ENCODE measurements around the gene CLUH.

GRCh38 chr17:2692781-2693135 lies 18.8 kb downstream of the CLUH start:
- TF ChIP-seq, protein P1, sequence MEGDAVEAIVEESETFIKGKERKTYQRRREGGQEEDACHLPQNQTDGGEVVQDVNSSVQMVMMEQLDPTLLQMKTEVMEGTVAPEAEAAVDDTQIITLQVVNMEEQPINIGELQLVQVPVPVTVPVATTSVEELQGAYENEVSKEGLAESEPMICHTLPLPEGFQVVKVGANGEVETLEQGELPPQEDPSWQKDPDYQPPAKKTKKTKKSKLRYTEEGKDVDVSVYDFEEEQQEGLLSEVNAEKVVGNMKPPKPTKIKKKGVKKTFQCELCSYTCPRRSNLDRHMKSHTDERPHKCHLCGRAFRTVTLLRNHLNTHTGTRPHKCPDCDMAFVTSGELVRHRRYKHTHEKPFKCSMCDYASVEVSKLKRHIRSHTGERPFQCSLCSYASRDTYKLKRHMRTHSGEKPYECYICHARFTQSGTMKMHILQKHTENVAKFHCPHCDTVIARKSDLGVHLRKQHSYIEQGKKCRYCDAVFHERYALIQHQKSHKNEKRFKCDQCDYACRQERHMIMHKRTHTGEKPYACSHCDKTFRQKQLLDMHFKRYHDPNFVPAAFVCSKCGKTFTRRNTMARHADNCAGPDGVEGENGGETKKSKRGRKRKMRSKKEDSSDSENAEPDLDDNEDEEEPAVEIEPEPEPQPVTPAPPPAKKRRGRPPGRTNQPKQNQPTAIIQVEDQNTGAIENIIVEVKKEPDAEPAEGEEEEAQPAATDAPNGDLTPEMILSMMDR (IDR thresholded peaks at IDR 0.05) = no peak
- no peak for TF ChIP-seq POLR2A (IDR thresholded peaks at IDR 0.05)

Data from heart left ventricle (tissue), 13 donors.